HL-60 (cell line): Measurements from ENCODE around the gene PSMD12.
A peak's percentile ranks its signal among the peaks of the same experiment; 100 is the strongest.

Source experiments
- DNase-seq, 2 experiments: peaks; one replicate each; pipeline ENCODE4 v3.0.0-alpha.2; 2010 to 2020; ENCODE audit warnings: low read depth in 1 of 2, low spot score in 1 of 2
- H3K27ac ChIP-seq: fragments of 250-450 bp; sonication (Bioruptor Pico); replicated peaks from 2 replicates; pipeline ENCODE4 v1.5.1; 2020; ENCODE audit warnings: mild to moderate bottlenecking, moderate library complexity
- H3K27me3 ChIP-seq: fragments of 250-450 bp; sonication (Bioruptor Pico); 2 replicates; pipeline ENCODE4 v1.5.1; 2021; ENCODE audit warnings: mild to moderate bottlenecking, moderate library complexity; ENCODE audit not compliant: insufficient read depth, poor library complexity, severe bottlenecking
- H3K4me3 ChIP-seq: replicated peaks from 2 replicates; pipeline ENCODE4 v1.5.1; 2011; ENCODE audit warnings: mild to moderate bottlenecking, control low read depth, low read length; ENCODE audit not compliant: insufficient read depth
- GABPA ChIP-seq: IDR thresholded peaks from 2 replicates; pipeline ENCODE4 v1.6.1; 2012; ENCODE audit warnings: low read depth
- POLR2AphosphoS5 ChIP-seq: IDR thresholded peaks from 2 replicates; pipeline ENCODE4 v1.6.1; 2012; ENCODE audit warnings: low read depth
- SPI1 ChIP-seq: IDR thresholded peaks from 2 replicates; pipeline ENCODE4 v1.6.1; 2012; ENCODE audit warnings: low read depth, mild to moderate bottlenecking, borderline replicate concordance
- TF ChIP-seq, protein P1 (sequence below): IDR thresholded peaks from one replicate; pipeline ENCODE4 v1.5.1; 2011; ENCODE audit warnings: low read length, control low read depth, inconsistent platforms; ENCODE audit not compliant: insufficient read depth
- TF ChIP-seq, protein P2 (sequence below): IDR thresholded peaks from 2 replicates; pipeline ENCODE4 v1.6.1; 2012; ENCODE audit warnings: low read depth; ENCODE audit not compliant: insufficient replicate concordance

PSMD12 gene

GRCh38 chr17:67401106-67401505 is 34.7 kb upstream of the PSMD12 start:
- DNase-seq, result no peak
- Histone ChIP-seq H3K27ac (peak overlapping the region; percentile 72), H3K4me3 (no peak overlapping the region), H3K27me3 (no peaks in the 10 kb centered on the region)
- TF ChIP-seq SPI1, result no peak
- no peak for TF ChIP-seq GABPA
- TF ChIP-seq, protein P1, sequence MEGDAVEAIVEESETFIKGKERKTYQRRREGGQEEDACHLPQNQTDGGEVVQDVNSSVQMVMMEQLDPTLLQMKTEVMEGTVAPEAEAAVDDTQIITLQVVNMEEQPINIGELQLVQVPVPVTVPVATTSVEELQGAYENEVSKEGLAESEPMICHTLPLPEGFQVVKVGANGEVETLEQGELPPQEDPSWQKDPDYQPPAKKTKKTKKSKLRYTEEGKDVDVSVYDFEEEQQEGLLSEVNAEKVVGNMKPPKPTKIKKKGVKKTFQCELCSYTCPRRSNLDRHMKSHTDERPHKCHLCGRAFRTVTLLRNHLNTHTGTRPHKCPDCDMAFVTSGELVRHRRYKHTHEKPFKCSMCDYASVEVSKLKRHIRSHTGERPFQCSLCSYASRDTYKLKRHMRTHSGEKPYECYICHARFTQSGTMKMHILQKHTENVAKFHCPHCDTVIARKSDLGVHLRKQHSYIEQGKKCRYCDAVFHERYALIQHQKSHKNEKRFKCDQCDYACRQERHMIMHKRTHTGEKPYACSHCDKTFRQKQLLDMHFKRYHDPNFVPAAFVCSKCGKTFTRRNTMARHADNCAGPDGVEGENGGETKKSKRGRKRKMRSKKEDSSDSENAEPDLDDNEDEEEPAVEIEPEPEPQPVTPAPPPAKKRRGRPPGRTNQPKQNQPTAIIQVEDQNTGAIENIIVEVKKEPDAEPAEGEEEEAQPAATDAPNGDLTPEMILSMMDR, result no peak
- TF ChIP-seq, protein P2, sequence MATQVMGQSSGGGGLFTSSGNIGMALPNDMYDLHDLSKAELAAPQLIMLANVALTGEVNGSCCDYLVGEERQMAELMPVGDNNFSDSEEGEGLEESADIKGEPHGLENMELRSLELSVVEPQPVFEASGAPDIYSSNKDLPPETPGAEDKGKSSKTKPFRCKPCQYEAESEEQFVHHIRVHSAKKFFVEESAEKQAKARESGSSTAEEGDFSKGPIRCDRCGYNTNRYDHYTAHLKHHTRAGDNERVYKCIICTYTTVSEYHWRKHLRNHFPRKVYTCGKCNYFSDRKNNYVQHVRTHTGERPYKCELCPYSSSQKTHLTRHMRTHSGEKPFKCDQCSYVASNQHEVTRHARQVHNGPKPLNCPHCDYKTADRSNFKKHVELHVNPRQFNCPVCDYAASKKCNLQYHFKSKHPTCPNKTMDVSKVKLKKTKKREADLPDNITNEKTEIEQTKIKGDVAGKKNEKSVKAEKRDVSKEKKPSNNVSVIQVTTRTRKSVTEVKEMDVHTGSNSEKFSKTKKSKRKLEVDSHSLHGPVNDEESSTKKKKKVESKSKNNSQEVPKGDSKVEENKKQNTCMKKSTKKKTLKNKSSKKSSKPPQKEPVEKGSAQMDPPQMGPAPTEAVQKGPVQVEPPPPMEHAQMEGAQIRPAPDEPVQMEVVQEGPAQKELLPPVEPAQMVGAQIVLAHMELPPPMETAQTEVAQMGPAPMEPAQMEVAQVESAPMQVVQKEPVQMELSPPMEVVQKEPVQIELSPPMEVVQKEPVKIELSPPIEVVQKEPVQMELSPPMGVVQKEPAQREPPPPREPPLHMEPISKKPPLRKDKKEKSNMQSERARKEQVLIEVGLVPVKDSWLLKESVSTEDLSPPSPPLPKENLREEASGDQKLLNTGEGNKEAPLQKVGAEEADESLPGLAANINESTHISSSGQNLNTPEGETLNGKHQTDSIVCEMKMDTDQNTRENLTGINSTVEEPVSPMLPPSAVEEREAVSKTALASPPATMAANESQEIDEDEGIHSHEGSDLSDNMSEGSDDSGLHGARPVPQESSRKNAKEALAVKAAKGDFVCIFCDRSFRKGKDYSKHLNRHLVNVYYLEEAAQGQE, result no peak
- TF ChIP-seq POLR2AphosphoS5, result no peak

- H3K4me3 ChIP-seq, result no peak overlapping the region
- peak overlapping the region; percentile 72 for H3K27ac ChIP-seq
- H3K27me3 ChIP-seq, result no peaks in the 10 kb centered on the region
- no peak for TF ChIP-seq GABPA
- TF ChIP-seq, protein P1, result no peak
- TF ChIP-seq SPI1, result no peak
- TF ChIP-seq, protein P2, result no peak
- no peak for TF ChIP-seq POLR2AphosphoS5
- peak; percentile 42 to 83 for DNase-seq
Observed at GRCh38 chr17:67400193-67400592, 33.8 kb upstream of the PSMD12 start.

DNA sequence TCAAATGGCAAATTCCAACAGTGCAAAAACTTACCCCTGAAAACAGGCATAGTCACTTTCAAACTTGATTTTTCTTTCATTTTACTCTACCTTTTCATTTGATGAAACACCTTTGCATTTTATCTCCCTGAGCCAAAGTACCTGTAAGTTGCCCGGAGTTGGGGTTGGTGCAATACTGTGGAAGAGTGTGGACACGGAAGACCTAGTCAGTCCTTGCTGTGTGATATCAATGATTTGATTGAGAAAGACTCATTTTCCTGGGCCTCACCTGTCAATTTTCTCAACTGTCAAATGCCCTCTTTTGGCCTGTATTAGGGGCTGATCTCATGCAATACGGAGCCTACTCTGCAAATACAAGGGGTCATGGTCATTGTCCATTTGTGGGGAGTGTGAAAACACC is 33.3 kb upstream of the PSMD12 start:
- no peak for DNase-seq
- Histone ChIP-seq H3K4me3 (no peak overlapping the region), H3K27me3 (no peaks in the 10 kb centered on the region), H3K27ac (peak overlapping the region; percentile 72)
- TF ChIP-seq POLR2AphosphoS5 (no peak), SPI1 (no peak), GABPA (no peak)
- TF ChIP-seq, protein P1, result no peak
- TF ChIP-seq, protein P2, result no peak
